Endothelial cell of umbilical vein (primary cell): ENCODE measurements around the gene ACOX1. TPM values are rescaled to one million over a fixed set of nuclear protein-coding genes. Genes with fewer than 3 reads are reported as not detected.

Source experiments
- BruUV-seq: library from RNA; stranded (reverse); fragments of 400-500 nt; replicated peaks from 2 replicates; lab custom pipeline; 2021; lab: Mats Ljungman, UMichigan
- CTCF ChIA-PET: fragments of 300-600, 350-600 bp; sonication (Branson Sonifier 250); formaldehyde crosslinking; loops from one replicate; lab custom pipeline; 2021; ENCODE audit warnings: antibody characterized with exemption, inconsistent platforms; lab: Charles Lee
- POLR2A ChIA-PET: fragments of 300-600, 350-600 bp; sonication (Branson Sonifier 250); formaldehyde crosslinking; loops from one replicate; lab custom pipeline; 2021; ENCODE audit warnings: antibody characterized with exemption, inconsistent platforms; lab: Charles Lee
- DNase-seq: peaks from one replicate; pipeline ENCODE4 v3.0.0-alpha.2; 2011; ENCODE audit warnings: low read depth, low spot score
- FAIRE-seq: peaks from 2 replicates; lab custom pipeline; 2011; peaks lifted over from hg19 to GRCh38; lab: Jason Lieb, UNC
- H2AFZ ChIP-seq: 2 replicates; pipeline ENCODE4 v1.6.0; 2012; ENCODE audit warnings: low read depth, low read length, control low read depth, inconsistent platforms
- H3K27ac ChIP-seq: 2 replicates; pipeline ENCODE4 v1.5.1; 2011; ENCODE audit warnings: low read depth, mild to moderate bottlenecking, control low read depth, low read length, moderate library complexity; ENCODE audit not compliant: insufficient read depth
- H3K27me3 ChIP-seq, 2 experiments: 2 replicates each; pipeline versions ENCODE4 v1.6.0 to v1.6.1; 2011; ENCODE audit warnings: low read length in 2 of 2, mixed read lengths in 1 of 2; ENCODE audit not compliant: control insufficient read depth in 2 of 2, insufficient read depth in 2 of 2
- H3K36me3 ChIP-seq, 2 experiments: 2 replicates in 1 of 2; 3 replicates in 1 of 2; pipeline ENCODE4 v1.5.1; 2011; ENCODE audit warnings: low read length in 2 of 2, mild to moderate bottlenecking in 1 of 2, moderate library complexity in 1 of 2; ENCODE audit not compliant: control insufficient read depth in 2 of 2, insufficient read depth in 2 of 2; ENCODE audit errors: extremely low read depth in 1 of 2
- H3K4me1 ChIP-seq: 3 replicates; pipeline ENCODE4 v1.5.1; 2011; ENCODE audit warnings: mild to moderate bottlenecking, low read length; ENCODE audit not compliant: control insufficient read depth, insufficient read depth; ENCODE audit errors: extremely low read depth
- H3K4me2 ChIP-seq: 2 replicates; pipeline ENCODE4 v1.6.1; 2011; ENCODE audit warnings: low read length, control low read depth, mixed read lengths; ENCODE audit not compliant: insufficient read depth
- H3K4me3 ChIP-seq, 3 experiments: fragments of 200-600 bp in 1 of 3; sonication (generic), shearing (Covaris generic) in 1 of 3; replicated peaks in 1 of 3; 2 replicates each; pipeline ENCODE4 v1.5.1; 2011 to 2016; ENCODE audit warnings: control low read depth in 3 of 3, low read length in 3 of 3, mild to moderate bottlenecking in 2 of 3, inconsistent platforms in 1 of 3, low read depth in 1 of 3, moderate library complexity in 1 of 3; ENCODE audit not compliant: insufficient read depth in 1 of 3
- H3K79me2 ChIP-seq: 2 replicates; pipeline ENCODE4 v1.6.0; 2012; ENCODE audit warnings: low read length, inconsistent platforms; ENCODE audit not compliant: control insufficient read depth, insufficient read depth
- H3K9ac ChIP-seq: replicated peaks from 2 replicates; pipeline ENCODE3; 2011; ENCODE audit warnings: low read length, control low read depth; ENCODE audit not compliant: insufficient read depth; ENCODE audit errors: extremely low read depth
- H3K9me1 ChIP-seq: replicated peaks from 3 replicates; pipeline ENCODE4 v1.6.0; 2011; ENCODE audit warnings: mild to moderate bottlenecking, low read length; ENCODE audit not compliant: control insufficient read depth, insufficient read depth; ENCODE audit errors: extremely low read depth
- H3K9me3 ChIP-seq: replicated peaks from 2 replicates; pipeline ENCODE4 v1.5.1; 2012; ENCODE audit warnings: low read length, inconsistent platforms; ENCODE audit not compliant: control insufficient read depth, insufficient read depth
- H4K20me1 ChIP-seq: replicated peaks from 2 replicates; pipeline ENCODE3; 2011; ENCODE audit warnings: mild to moderate bottlenecking, low read length; ENCODE audit not compliant: control insufficient read depth, insufficient read depth; ENCODE audit errors: extremely low read depth
- EZH2 ChIP-seq: IDR thresholded peaks from 2 replicates; pipeline ENCODE4 v1.6.1; 2012; ENCODE audit warnings: borderline replicate concordance, low read depth, mild to moderate bottlenecking, moderate library complexity, low read length, inconsistent platforms; ENCODE audit not compliant: severe bottlenecking
- FOS ChIP-seq: IDR thresholded peaks from 2 replicates; pipeline ENCODE4 v1.6.1; 2011; ENCODE audit warnings: mild to moderate bottlenecking, low read length, moderate library complexity, borderline replicate concordance; ENCODE audit not compliant: insufficient read depth
- GATA2 ChIP-seq: IDR thresholded peaks from 2 replicates; pipeline ENCODE4 v1.7.0; 2011; ENCODE audit warnings: low read depth, mild to moderate bottlenecking, moderate library complexity, mixed read lengths, low read length; ENCODE audit not compliant: insufficient read length, insufficient read depth
- JUN ChIP-seq: IDR thresholded peaks from 2 replicates; pipeline ENCODE4 v1.6.1; 2011; ENCODE audit warnings: borderline replicate concordance, low read depth; ENCODE audit not compliant: insufficient read length, insufficient read depth
- MAX ChIP-seq: IDR thresholded peaks from 2 replicates; pipeline ENCODE4 v1.6.1; 2011; ENCODE audit not compliant: insufficient read depth, insufficient read length
- MYC ChIP-seq: IDR thresholded peaks from one replicate; pipeline ENCODE4 v1.6.1; 2011; ENCODE audit warnings: mild to moderate bottlenecking, low read depth, low read length
- POLR2A ChIP-seq: IDR thresholded peaks from 2 replicates; pipeline ENCODE4 v1.6.1; 2012; ENCODE audit warnings: low read depth, mild to moderate bottlenecking, control low read depth, low read length
- POLR2AphosphoS5 ChIP-seq: IDR thresholded peaks from 2 replicates; pipeline ENCODE4 v1.6.1; 2012; ENCODE audit warnings: low read depth, mild to moderate bottlenecking, control low read depth, low read length, moderate library complexity; ENCODE audit not compliant: insufficient read depth
- dilution Hi-C: fragments of 300-500 bp; cut with MboI; formaldehyde crosslinking; loops from one replicate; pipeline ENCODE4 v1.15.0; 2019; ENCODE audit warnings: low sequenced_read_pairs; ENCODE audit not compliant: extremely low pct_ligation_motif_present
- intact Hi-C: fragments of 100-400 bp; cut with micrococcal nuclease; formaldehyde crosslinking; loops from one replicate; pipeline ENCODE4 v1.10.0; 2022
- polyA plus RNA-seq, 4 experiments: library from polyadenylated mRNA; depleted of rRNA in 3 of 4; stranded (reverse) in 3 of 4; unstranded in 1 of 4; fragments of >200 nt; gene quantifications; 2 replicates each; pipeline versions ENCODE4 v1.2.1 to v1.2.3, GENCODE V29; 2011 to 2012; ENCODE audit warnings: missing spikeins in 1 of 4
- total RNA-seq: library from RNA; stranded (reverse); gene quantifications from 2 replicates; pipeline ENCODE4 v1.2.3, GENCODE V29; 2021
- TF ChIP-seq, protein P1 (sequence below), 2 donors: IDR thresholded peaks; 1 replicate in 1 of 2; 2 replicates in 1 of 2; pipeline ENCODE4 v1.5.1; 2011; ENCODE audit warnings: low read length in 2 of 2, mild to moderate bottlenecking in 2 of 2, moderate library complexity in 2 of 2, control low read depth in 1 of 2, inconsistent platforms in 1 of 2, low read depth in 1 of 2; ENCODE audit not compliant: insufficient read depth in 1 of 2; ENCODE audit errors: extremely low read depth in 1 of 2

Gene ACOX1
- total and polyA plus RNA-seq, 2 donors (not counting 3 experiments of a cell fraction or from before 2014, with no cell fraction given): 17.9 to 45.1 TPM

DNA sequence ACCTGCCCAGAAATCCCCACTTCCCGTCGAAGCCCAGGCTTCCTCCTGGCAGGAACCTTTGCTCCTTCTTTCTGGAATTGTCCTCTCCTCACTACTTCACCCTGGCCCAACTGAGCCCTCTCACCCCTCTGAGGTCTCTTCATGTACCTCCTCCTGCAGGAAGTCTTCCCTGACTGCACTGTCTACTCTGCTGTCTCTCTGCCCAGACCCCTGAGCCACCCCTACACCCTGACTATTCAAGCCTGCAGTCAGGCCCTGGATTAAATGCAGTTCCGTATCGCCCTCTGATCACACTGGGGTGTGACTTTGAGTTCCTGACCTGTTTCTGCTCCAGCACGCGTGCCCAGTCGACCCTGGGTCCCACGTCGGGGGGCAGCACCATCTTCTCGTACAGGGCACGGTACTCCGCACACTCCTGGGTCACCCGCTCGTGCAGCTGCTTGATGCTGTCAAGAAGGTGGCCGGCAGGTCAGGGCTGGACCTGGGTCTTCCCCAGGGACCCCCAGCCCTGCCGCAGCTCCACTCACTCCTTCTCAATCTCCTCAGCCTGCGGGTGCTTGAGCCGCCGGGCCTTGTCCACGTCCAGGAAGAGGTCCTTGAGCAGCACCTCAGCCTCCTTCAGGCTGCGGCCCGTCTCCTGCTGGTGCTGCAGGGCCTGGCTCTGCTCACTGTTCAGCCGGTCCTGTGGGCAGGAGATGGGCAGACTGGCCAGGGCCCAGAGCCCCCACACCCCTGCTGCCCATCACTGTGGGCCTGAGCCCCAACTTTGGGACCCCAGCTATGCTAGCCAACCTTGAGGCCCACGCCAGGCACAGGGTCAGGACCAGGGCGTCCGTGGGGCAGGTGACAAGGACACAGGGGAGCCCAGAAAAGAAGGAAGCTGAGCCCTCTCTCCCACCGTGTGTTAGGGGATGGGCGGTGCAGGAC lies 44.3 kb upstream of the ACOX1 start:
- FAIRE-seq (no peak), DNase-seq (no peak)
- H3K79me2 ChIP-seq: no peaks in the 10 kb centered on the region
- H3K9ac ChIP-seq: no peak overlapping the region
- no peak overlapping the region for H3K27ac ChIP-seq
- no TSS peak for BruUV-seq
- H3K4me1 ChIP-seq: no peaks in the 10 kb centered on the region
- H3K9me3 ChIP-seq: no peaks in the 10 kb centered on the region
- dilution Hi-C loops (no loop called here), intact Hi-C loops (no loop called here)
- H4K20me1 ChIP-seq: no peaks in the 10 kb centered on the region
- ChIA-PET POLR2A (no interaction called here), CTCF (interaction anchor here (0.9 kb wide), 1 partner anchor 9 kb away, joined by 3 read pairs; no protein-coding TSS in a partner anchor)
- no peak overlapping the region for H3K4me2 ChIP-seq
- H3K27me3 ChIP-seq: no peaks in the 10 kb centered on the region
- H3K4me3 ChIP-seq: no peak overlapping the region
- no peak for TF ChIP-seq MAX
- TF ChIP-seq POLR2AphosphoS5: no peak
- no peak for TF ChIP-seq GATA2
- no peak for TF ChIP-seq EZH2
- TF ChIP-seq FOS: no peak
- no peak for TF ChIP-seq JUN
- TF ChIP-seq POLR2A: no peak
- no peak for TF ChIP-seq MYC
- TF ChIP-seq, protein P1, sequence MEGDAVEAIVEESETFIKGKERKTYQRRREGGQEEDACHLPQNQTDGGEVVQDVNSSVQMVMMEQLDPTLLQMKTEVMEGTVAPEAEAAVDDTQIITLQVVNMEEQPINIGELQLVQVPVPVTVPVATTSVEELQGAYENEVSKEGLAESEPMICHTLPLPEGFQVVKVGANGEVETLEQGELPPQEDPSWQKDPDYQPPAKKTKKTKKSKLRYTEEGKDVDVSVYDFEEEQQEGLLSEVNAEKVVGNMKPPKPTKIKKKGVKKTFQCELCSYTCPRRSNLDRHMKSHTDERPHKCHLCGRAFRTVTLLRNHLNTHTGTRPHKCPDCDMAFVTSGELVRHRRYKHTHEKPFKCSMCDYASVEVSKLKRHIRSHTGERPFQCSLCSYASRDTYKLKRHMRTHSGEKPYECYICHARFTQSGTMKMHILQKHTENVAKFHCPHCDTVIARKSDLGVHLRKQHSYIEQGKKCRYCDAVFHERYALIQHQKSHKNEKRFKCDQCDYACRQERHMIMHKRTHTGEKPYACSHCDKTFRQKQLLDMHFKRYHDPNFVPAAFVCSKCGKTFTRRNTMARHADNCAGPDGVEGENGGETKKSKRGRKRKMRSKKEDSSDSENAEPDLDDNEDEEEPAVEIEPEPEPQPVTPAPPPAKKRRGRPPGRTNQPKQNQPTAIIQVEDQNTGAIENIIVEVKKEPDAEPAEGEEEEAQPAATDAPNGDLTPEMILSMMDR (IDR thresholded peaks at IDR 0.05; ENCODE audit: extremely low read depth in 1 of 2, insufficient read depth in 1 of 2, low read depth in 1 of 2, low read length in 2 of 2): no peak
- H2AFZ ChIP-seq: no peak overlapping the region
- H3K36me3 ChIP-seq: no peaks in the 10 kb centered on the region
- H3K9me1 ChIP-seq: no peaks in the 10 kb centered on the region
